ENCODE data around the gene CDNF.

The CDNF gene

GRCh38 chr10:14774214-14774580 lies 63.6 kb downstream of the CDNF start:
- Histone ChIP-seq H3K4me3 (no peak overlapping the region), H3K27ac (no peak overlapping the region)
- no peak for TF ChIP-seq CTCF (IDR thresholded peaks at IDR 0.05)
- no peak for DNase-seq (ENCODE audit: low spot score)

GRCh38 chr10:14773551-14774213 lies 64.2 kb downstream of the CDNF start:
- Histone ChIP-seq H3K4me3 (no peak overlapping the region), H3K27ac (no peak overlapping the region)
- DNase-seq (ENCODE audit: low spot score): no peak
- no peak for TF ChIP-seq CTCF (IDR thresholded peaks at IDR 0.05)

GRCh38 chr10:14772399-14772798 lies 65.4 kb downstream of the CDNF start:
- TF ChIP-seq CTCF (IDR thresholded peaks at IDR 0.05): no peak
- no peak overlapping the region for H3K27ac ChIP-seq
- H3K4me3 ChIP-seq: no peak overlapping the region
- no peak for DNase-seq (ENCODE audit: low spot score)

- no peak for DNase-seq (ENCODE audit: low spot score)
- no peak overlapping the region for H3K4me3 ChIP-seq
- no peak for TF ChIP-seq CTCF (IDR thresholded peaks at IDR 0.05)
Observed at GRCh38 chr10:14770927-14771326, 66.9 kb downstream of the CDNF start.

More at GRCh38 chr10:14770927-14771326, 66.9 kb downstream of the CDNF start:
- no peak overlapping the region for H3K27ac ChIP-seq
